ENCODE results near the gene UVRAG. TPM values are rescaled to one million over a fixed set of nuclear protein-coding genes. Genes with fewer than 3 reads are reported as not detected.

UVRAG gene
- total RNA-seq, 4 donors from 2014 or later, result 16.6 to 22.1 (median 19.3) TPM

GRCh38 chr11:76041208-76041607 lies 226.2 kb downstream of the UVRAG start:
- no peak overlapping the region for H3K27ac ChIP-seq
- intact Hi-C loops (cut with DNase I; ENCODE audit: low total_unique reads), result no loop called here
- no peak for DNase-seq

GRCh38 chr11:76044750-76045320 lies 229.8 kb downstream of the UVRAG start:
- no peak for ATAC-seq
- in situ Hi-C loops (cut with MboI; ENCODE audit: low sequenced_read_pairs in 4 of 4), result no loop called here

More at GRCh38 chr11:76041208-76041607, 226.2 kb downstream of the UVRAG start:
- Histone ChIP-seq H3K27me3 (no peaks in the 10 kb centered on the region), H3K36me3 (no peaks in the 10 kb centered on the region), H3K9me3 (no peaks in the 10 kb centered on the region), H3K4me3 (no peak overlapping the region), H3K4me1 (no peaks in the 10 kb centered on the region)
- TF ChIP-seq POLR2A (IDR thresholded peaks at IDR 0.05), result no peak
- TF ChIP-seq CTCF (IDR thresholded peaks at IDR 0.05 in 4 of 5, conservative IDR thresholded peaks at IDR 0.05 in 1 of 5), result no peak
- in situ Hi-C loops (cut with MboI; ENCODE audit: low sequenced_read_pairs in 4 of 4), result no loop called here
- no peak for ATAC-seq

GRCh38 chr11:76047231-76047630 lies 232.2 kb downstream of the UVRAG start:
- no peaks in the 10 kb centered on the region for H3K9me3 ChIP-seq
- intact Hi-C loops (cut with DNase I; ENCODE audit: low total_unique reads) (no loop called here), in situ Hi-C loops (cut with MboI; ENCODE audit: low sequenced_read_pairs in 4 of 4) (no loop called here)
- H3K36me3 ChIP-seq, result no peaks in the 10 kb centered on the region
- no peak overlapping the region for H3K27ac ChIP-seq
- no peak overlapping the region for H3K4me3 ChIP-seq
- DNase-seq (no peak), ATAC-seq (no peak)
- no peaks in the 10 kb centered on the region for H3K27me3 ChIP-seq
- H3K4me1 ChIP-seq, result no peaks in the 10 kb centered on the region
- no peak for TF ChIP-seq CTCF (IDR thresholded peaks at IDR 0.05 in 4 of 5, conservative IDR thresholded peaks at IDR 0.05 in 1 of 5)
- no peak for TF ChIP-seq POLR2A (IDR thresholded peaks at IDR 0.05)

More at GRCh38 chr11:76044750-76045320, 229.8 kb downstream of the UVRAG start:
- intact Hi-C loops (cut with DNase I; ENCODE audit: low total_unique reads), result no loop called here
- no peak overlapping the region for H3K4me3 ChIP-seq
- H3K27ac ChIP-seq, result no peak overlapping the region
- H3K9me3 ChIP-seq, result no peaks in the 10 kb centered on the region
- H3K36me3 ChIP-seq, result no peaks in the 10 kb centered on the region
- no peak for DNase-seq
- H3K27me3 ChIP-seq, result no peaks in the 10 kb centered on the region
- TF ChIP-seq POLR2A (IDR thresholded peaks at IDR 0.05), result no peak
- TF ChIP-seq CTCF (IDR thresholded peaks at IDR 0.05 in 4 of 5, conservative IDR thresholded peaks at IDR 0.05 in 1 of 5), result no peak
- H3K4me1 ChIP-seq, result no peaks in the 10 kb centered on the region

- intact Hi-C loops (cut with DNase I; ENCODE audit: low total_unique reads) (no loop called here), in situ Hi-C loops (cut with MboI; ENCODE audit: low sequenced_read_pairs in 4 of 4) (no loop called here)
- ATAC-seq (no peak), DNase-seq (no peak)
- Histone ChIP-seq H3K9me3 (no peaks in the 10 kb centered on the region), H3K4me1 (no peaks in the 10 kb centered on the region), H3K27me3 (no peaks in the 10 kb centered on the region), H3K27ac (no peak overlapping the region), H3K36me3 (no peaks in the 10 kb centered on the region), H3K4me3 (no peak overlapping the region)
- TF ChIP-seq CTCF (IDR thresholded peaks at IDR 0.05 in 4 of 5, conservative IDR thresholded peaks at IDR 0.05 in 1 of 5), result no peak
- no peak for TF ChIP-seq POLR2A (IDR thresholded peaks at IDR 0.05)
Measured at GRCh38 chr11:76047766-76048165, 232.8 kb downstream of the UVRAG start.

GRCh38 chr11:76048763-76049162 lies 233.8 kb downstream of the UVRAG start:
- no peaks in the 10 kb centered on the region for H3K36me3 ChIP-seq
- H3K27ac ChIP-seq, result no peak overlapping the region
- intact Hi-C loops (cut with DNase I; ENCODE audit: low total_unique reads) (no loop called here), in situ Hi-C loops (cut with MboI; ENCODE audit: low sequenced_read_pairs in 4 of 4) (no loop called here)
- ATAC-seq, result no peak
- H3K4me1 ChIP-seq, result no peaks in the 10 kb centered on the region
- H3K4me3 ChIP-seq, result no peak overlapping the region
- no peak for TF ChIP-seq POLR2A (IDR thresholded peaks at IDR 0.05)
- no peak for TF ChIP-seq CTCF (IDR thresholded peaks at IDR 0.05 in 4 of 5, conservative IDR thresholded peaks at IDR 0.05 in 1 of 5)
- H3K9me3 ChIP-seq, result no peaks in the 10 kb centered on the region
- DNase-seq, result no peak
- H3K27me3 ChIP-seq, result no peaks in the 10 kb centered on the region

All from gastrocnemius medialis (tissue), 4 donors.